ENCODE results near the gene ACP7.

ACP7 gene

GRCh38 chr19:39098365-39099269 is 14.4 kb downstream of the ACP7 start:
- Histone ChIP-seq H3K9ac (ENCODE audit: low read length) (no peak overlapping the region), H3K27me3 (ENCODE audit: low read length) (no peaks in the 10 kb centered on the region), H3K36me3 (ENCODE audit: low read length) (no peaks in the 10 kb centered on the region), H3K9me2 (replicated peaks; ENCODE audit: insufficient read depth, low read length) (no peaks in the 10 kb centered on the region), H3K4me2 (ENCODE audit: low read depth, low read length, poor library complexity, severe bottlenecking) (no peak overlapping the region), H3K79me2 (ENCODE audit: insufficient read depth, low read length) (no peaks in the 10 kb centered on the region), H3F3A (ENCODE audit: insufficient read depth) (no peaks in the 10 kb centered on the region), H3K27ac (ENCODE audit: low read depth, low read length) (no peak overlapping the region), H2AFZ (ENCODE audit: low read depth, low read length, severe bottlenecking) (no peak overlapping the region), H3K9me3 (ENCODE audit: insufficient read depth, low read length) (no peaks in the 10 kb centered on the region), H4K20me1 (ENCODE audit: low read depth, low read length) (no peaks in the 10 kb centered on the region), H3K4me3 (ENCODE audit: insufficient read depth, low read length, poor library complexity, severe bottlenecking) (no peak overlapping the region)
- TF ChIP-seq, protein P1, sequence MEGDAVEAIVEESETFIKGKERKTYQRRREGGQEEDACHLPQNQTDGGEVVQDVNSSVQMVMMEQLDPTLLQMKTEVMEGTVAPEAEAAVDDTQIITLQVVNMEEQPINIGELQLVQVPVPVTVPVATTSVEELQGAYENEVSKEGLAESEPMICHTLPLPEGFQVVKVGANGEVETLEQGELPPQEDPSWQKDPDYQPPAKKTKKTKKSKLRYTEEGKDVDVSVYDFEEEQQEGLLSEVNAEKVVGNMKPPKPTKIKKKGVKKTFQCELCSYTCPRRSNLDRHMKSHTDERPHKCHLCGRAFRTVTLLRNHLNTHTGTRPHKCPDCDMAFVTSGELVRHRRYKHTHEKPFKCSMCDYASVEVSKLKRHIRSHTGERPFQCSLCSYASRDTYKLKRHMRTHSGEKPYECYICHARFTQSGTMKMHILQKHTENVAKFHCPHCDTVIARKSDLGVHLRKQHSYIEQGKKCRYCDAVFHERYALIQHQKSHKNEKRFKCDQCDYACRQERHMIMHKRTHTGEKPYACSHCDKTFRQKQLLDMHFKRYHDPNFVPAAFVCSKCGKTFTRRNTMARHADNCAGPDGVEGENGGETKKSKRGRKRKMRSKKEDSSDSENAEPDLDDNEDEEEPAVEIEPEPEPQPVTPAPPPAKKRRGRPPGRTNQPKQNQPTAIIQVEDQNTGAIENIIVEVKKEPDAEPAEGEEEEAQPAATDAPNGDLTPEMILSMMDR (IDR thresholded peaks at IDR 0.05; ENCODE audit: insufficient read depth, low read length, poor library complexity, severe bottlenecking), result no peak
- TF ChIP-seq EZH2phosphoT487 (conservative IDR thresholded peaks at IDR 0.05; ENCODE audit: low read length), result no peak

GRCh38 chr19:39099341-39099740 is 15.2 kb downstream of the ACP7 start:
- Histone ChIP-seq H3F3A (ENCODE audit: insufficient read depth) (no peaks in the 10 kb centered on the region), H3K9me3 (ENCODE audit: insufficient read depth, low read length) (no peaks in the 10 kb centered on the region), H3K4me3 (ENCODE audit: insufficient read depth, low read length, poor library complexity, severe bottlenecking) (no peak overlapping the region), H2AFZ (ENCODE audit: low read depth, low read length, severe bottlenecking) (no peak overlapping the region), H3K36me3 (ENCODE audit: low read length) (no peaks in the 10 kb centered on the region), H3K9ac (ENCODE audit: low read length) (no peak overlapping the region), H4K20me1 (ENCODE audit: low read depth, low read length) (no peaks in the 10 kb centered on the region), H3K9me2 (replicated peaks; ENCODE audit: insufficient read depth, low read length) (no peaks in the 10 kb centered on the region), H3K27ac (ENCODE audit: low read depth, low read length) (no peak overlapping the region), H3K79me2 (ENCODE audit: insufficient read depth, low read length) (no peaks in the 10 kb centered on the region), H3K27me3 (ENCODE audit: low read length) (no peaks in the 10 kb centered on the region), H3K4me2 (ENCODE audit: low read depth, low read length, poor library complexity, severe bottlenecking) (no peak overlapping the region)
- TF ChIP-seq, protein P1 (IDR thresholded peaks at IDR 0.05; ENCODE audit: insufficient read depth, low read length, poor library complexity, severe bottlenecking), result no peak
- no peak for TF ChIP-seq EZH2phosphoT487 (conservative IDR thresholded peaks at IDR 0.05; ENCODE audit: low read length)

DNA sequence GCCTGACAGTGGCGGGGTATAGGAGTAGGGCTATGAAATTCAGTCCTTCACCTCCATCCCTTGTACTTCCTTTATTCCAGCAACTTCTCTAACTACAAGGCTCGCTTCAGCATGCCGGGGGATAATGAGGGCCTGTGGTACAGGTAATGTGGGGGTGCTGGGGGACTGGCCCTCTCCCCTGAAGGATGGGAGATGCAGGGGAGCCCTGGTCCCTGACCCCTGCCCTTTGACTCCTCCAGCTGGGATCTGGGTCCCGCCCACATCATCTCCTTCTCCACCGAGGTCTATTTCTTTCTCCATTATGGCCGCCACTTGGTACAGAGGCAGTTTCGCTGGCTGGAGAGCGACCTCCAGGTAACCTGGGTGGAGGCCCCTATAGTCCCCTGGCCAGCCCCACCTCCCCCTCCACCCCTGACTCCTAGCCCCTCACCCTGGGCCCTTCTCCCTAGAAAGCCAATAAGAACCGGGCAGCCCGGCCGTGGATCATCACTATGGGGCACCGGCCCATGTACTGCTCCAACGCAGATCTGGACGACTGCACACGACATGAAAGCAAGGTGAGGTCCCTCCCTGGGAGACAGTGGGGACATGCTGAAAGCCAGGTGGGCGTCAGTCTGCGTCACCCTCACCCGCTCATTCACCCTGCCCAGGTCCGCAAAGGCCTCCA is 16.5 kb downstream of the ACP7 start:
- H3K9me3 ChIP-seq (ENCODE audit: insufficient read depth, low read length), result no peaks in the 10 kb centered on the region
- H3K9me2 ChIP-seq (replicated peaks; ENCODE audit: insufficient read depth, low read length), result no peaks in the 10 kb centered on the region
- H3K27ac ChIP-seq (ENCODE audit: low read depth, low read length), result no peak overlapping the region
- TF ChIP-seq, protein P1 (IDR thresholded peaks at IDR 0.05; ENCODE audit: insufficient read depth, low read length, poor library complexity, severe bottlenecking), result no peak
- no peak for TF ChIP-seq EZH2phosphoT487 (conservative IDR thresholded peaks at IDR 0.05; ENCODE audit: low read length)
- no peaks in the 10 kb centered on the region for H3K79me2 ChIP-seq (ENCODE audit: insufficient read depth, low read length)
- H3K9ac ChIP-seq (ENCODE audit: low read length), result no peak overlapping the region
- no peaks in the 10 kb centered on the region for H3K36me3 ChIP-seq (ENCODE audit: low read length)
- H2AFZ ChIP-seq (ENCODE audit: low read depth, low read length, severe bottlenecking), result no peak overlapping the region
- H3K4me2 ChIP-seq (ENCODE audit: low read depth, low read length, poor library complexity, severe bottlenecking), result no peak overlapping the region
- no peaks in the 10 kb centered on the region for H3F3A ChIP-seq (ENCODE audit: insufficient read depth)
- no peaks in the 10 kb centered on the region for H4K20me1 ChIP-seq (ENCODE audit: low read depth, low read length)
- H3K4me3 ChIP-seq (ENCODE audit: insufficient read depth, low read length, poor library complexity, severe bottlenecking), result no peak overlapping the region
- H3K27me3 ChIP-seq (ENCODE audit: low read length), result no peaks in the 10 kb centered on the region
